Keratinocyte (primary cell): Measurements from ENCODE around the gene PARD3.

Experiments
- EZH2 ChIP-seq: IDR thresholded peaks from one replicate; pipeline ENCODE4 v1.6.1; 2012; ENCODE audit warnings: inconsistent platforms, mild to moderate bottlenecking, low read length, moderate library complexity
- TF ChIP-seq, protein P1 (sequence below), 3 experiments: IDR thresholded peaks in 1 of 3; conservative IDR thresholded peaks in 1 of 3; optimal IDR thresholded peaks in 1 of 3; 2 replicates in 2 of 3; 3 replicates in 1 of 3; pipeline versions ENCODE3 to v1.5.1; 2011; ENCODE audit warnings: low read length in 3 of 3, mild to moderate bottlenecking in 3 of 3, moderate library complexity in 2 of 3, control low read depth in 1 of 3, inconsistent platforms in 1 of 3; ENCODE audit not compliant: insufficient read depth in 2 of 3; ENCODE audit errors: extremely low read depth in 1 of 3

DNA sequence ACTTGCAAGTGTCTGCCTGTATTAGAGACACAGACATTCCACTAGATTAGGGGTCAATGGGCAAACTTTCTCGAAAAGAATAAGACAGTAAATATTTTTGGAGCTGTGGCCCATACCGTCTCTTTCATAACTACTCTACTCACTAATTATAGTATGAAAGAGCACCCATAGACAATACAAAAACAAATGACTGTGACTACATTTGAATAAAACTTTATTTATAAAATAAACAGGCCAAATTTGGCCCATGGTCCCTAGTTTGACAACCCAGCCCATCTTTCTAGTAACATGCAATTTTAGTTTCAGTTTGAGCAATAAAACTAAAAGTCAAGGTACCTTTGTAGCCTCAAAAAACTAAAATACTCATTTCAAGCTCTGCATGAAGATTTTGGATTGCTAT, 294.6 kb downstream of the PARD3 start:
- TF ChIP-seq, protein P1, sequence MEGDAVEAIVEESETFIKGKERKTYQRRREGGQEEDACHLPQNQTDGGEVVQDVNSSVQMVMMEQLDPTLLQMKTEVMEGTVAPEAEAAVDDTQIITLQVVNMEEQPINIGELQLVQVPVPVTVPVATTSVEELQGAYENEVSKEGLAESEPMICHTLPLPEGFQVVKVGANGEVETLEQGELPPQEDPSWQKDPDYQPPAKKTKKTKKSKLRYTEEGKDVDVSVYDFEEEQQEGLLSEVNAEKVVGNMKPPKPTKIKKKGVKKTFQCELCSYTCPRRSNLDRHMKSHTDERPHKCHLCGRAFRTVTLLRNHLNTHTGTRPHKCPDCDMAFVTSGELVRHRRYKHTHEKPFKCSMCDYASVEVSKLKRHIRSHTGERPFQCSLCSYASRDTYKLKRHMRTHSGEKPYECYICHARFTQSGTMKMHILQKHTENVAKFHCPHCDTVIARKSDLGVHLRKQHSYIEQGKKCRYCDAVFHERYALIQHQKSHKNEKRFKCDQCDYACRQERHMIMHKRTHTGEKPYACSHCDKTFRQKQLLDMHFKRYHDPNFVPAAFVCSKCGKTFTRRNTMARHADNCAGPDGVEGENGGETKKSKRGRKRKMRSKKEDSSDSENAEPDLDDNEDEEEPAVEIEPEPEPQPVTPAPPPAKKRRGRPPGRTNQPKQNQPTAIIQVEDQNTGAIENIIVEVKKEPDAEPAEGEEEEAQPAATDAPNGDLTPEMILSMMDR (optimal IDR thresholded peaks at IDR 0.05 in 1 of 3, IDR thresholded peaks at IDR 0.05 in 1 of 3, conservative IDR thresholded peaks at IDR 0.05 in 1 of 3; ENCODE audit: extremely low read depth in 1 of 3, insufficient read depth in 2 of 3, low read length in 3 of 3) = no peak
- no peak for TF ChIP-seq EZH2
